ENCODE results near the gene CLCNKB.
"Not testable (repeated sequence)": the region's sequence is repeated elsewhere in the genome, so short reads cannot be mapped to it uniquely, and the experiment has no call there.

The CLCNKB gene

GRCh38 chr1:16053781-16054502 is 10.4 kb downstream of the CLCNKB start (continued):
- TF ChIP-seq PATZ1 (CRISPR knock-in tag; IDR thresholded peaks at IDR 0.05; ENCODE audit: borderline replicate concordance) (no peak), SNAI2 (CRISPR knock-in tag; IDR thresholded peaks at IDR 0.05) (no peak), TOX (CRISPR knock-in tag; IDR thresholded peaks at IDR 0.05; ENCODE audit: borderline replicate concordance) (no peak), ZNF70 (CRISPR knock-in tag; IDR thresholded peaks at IDR 0.05) (no peak), ISL1 (CRISPR knock-in tag; IDR thresholded peaks at IDR 0.05) (no peak), ARNTL (CRISPR knock-in tag; IDR thresholded peaks at IDR 0.05; ENCODE audit: borderline replicate concordance, low read depth) (no peak)

DNA sequence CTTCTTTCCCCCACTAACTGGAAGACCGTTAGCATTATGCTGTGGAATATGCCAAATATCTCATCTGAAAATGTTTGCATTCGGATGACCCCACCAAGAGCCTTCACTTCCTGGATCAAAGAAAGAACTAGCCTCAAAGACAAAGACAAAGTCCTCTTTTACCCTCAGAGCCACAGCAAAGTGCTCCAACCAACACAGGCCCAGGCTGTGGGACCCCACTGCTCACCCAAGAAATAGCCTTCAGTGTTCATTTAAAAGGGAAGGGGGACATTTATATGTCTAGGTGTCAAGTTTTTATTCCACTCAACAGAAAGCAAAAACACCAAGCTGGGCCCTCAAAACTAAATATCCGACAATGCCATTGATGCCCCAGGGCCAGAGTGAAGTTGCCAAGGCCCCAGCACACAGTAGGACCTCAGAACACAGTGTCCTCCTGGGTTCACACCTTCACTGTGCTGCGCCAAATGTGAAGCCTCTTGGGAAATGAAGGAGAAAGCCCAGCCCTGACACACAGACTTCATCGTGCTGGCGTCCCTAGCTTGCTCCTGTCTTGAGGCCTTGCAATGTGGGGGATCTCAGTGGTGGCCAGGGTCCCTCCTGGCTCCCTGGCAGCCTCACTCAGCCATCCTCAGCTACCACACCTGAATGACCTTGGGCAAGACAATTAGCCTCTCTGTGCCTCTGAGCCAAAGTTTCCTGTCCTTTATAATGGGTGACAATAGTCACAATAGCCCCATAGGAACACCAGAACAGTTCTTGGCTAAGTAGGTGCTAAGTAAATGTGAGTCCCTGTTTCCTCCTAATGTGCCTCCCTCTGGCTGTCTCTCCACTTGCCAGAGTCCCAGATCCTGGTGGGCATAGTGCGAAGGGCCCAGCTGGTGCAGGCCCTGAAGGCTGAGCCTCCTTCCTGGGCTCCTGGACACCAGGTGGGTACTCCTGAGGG is 11.3 kb downstream of the CLCNKB start:
- ATAC-seq: no peak

DNA sequence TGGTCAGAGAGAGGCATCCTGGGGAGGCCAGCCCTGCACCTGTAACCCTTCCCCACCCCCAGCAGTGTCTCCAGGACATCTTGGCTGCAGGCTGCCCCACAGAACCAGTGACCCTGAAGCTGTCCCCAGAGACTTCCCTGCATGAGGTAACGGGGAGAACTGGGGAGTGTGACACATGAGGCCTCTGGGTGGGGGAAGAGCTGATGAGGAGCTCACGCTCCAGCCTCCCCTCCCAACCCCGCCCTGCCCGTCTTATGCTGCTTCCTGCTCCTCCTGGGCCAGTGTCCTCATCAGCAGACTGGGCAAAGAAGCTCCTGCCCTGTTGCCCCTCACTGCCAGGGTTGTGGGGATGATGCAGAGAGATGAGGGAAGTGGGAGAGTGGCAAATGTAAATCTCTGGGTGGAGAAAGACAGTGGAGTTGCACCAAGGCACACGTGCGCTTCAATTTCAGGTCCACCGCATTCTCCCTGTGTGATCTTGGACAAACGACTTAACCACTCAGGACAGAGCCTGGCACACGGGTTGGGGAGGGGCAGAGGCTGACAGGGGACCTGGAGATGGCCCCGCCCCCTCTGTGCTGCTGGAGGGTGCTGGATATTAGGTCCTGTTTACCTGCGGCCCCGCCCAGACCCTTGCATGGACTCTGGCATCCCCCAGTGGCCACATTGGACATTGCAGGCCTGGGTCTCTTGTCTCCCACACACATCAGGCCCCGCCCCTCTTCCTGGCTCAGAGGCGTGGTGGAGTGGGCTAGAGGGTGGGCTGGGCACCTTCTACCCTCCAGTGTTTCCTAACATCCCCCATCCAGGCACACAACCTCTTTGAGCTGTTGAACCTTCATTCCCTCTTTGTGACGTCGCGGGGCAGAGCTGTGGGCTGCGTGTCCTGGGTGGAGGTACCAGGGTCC is 12.3 kb downstream of the CLCNKB start:
- no peak for TF ChIP-seq ZC3H10 (CRISPR knock-in tag; IDR thresholded peaks at IDR 0.05)
- no peak for TF ChIP-seq OSR1 (CRISPR knock-in tag; IDR thresholded peaks at IDR 0.05)
- TF ChIP-seq GLIS3 (CRISPR knock-in tag; IDR thresholded peaks at IDR 0.05): no peak
- TF ChIP-seq TCF4 (CRISPR knock-in tag; IDR thresholded peaks at IDR 0.05; ENCODE audit: borderline replicate concordance): no peak
- no peak for TF ChIP-seq CSDC2 (CRISPR knock-in tag; IDR thresholded peaks at IDR 0.05)
- TF ChIP-seq TOX (CRISPR knock-in tag; IDR thresholded peaks at IDR 0.05; ENCODE audit: borderline replicate concordance): no peak
- TF ChIP-seq PPARA (CRISPR knock-in tag; IDR thresholded peaks at IDR 0.05; ENCODE audit: borderline replicate concordance): no peak
- TF ChIP-seq, protein P1, sequence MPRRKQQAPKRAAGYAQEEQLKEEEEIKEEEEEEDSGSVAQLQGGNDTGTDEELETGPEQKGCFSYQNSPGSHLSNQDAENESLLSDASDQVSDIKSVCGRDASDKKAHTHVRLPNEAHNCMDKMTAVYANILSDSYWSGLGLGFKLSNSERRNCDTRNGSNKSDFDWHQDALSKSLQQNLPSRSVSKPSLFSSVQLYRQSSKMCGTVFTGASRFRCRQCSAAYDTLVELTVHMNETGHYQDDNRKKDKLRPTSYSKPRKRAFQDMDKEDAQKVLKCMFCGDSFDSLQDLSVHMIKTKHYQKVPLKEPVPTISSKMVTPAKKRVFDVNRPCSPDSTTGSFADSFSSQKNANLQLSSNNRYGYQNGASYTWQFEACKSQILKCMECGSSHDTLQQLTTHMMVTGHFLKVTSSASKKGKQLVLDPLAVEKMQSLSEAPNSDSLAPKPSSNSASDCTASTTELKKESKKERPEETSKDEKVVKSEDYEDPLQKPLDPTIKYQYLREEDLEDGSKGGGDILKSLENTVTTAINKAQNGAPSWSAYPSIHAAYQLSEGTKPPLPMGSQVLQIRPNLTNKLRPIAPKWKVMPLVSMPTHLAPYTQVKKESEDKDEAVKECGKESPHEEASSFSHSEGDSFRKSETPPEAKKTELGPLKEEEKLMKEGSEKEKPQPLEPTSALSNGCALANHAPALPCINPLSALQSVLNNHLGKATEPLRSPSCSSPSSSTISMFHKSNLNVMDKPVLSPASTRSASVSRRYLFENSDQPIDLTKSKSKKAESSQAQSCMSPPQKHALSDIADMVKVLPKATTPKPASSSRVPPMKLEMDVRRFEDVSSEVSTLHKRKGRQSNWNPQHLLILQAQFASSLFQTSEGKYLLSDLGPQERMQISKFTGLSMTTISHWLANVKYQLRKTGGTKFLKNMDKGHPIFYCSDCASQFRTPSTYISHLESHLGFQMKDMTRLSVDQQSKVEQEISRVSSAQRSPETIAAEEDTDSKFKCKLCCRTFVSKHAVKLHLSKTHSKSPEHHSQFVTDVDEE (CRISPR knock-in tag; IDR thresholded peaks at IDR 0.05): no peak
- no peak for TF ChIP-seq ZNF70 (CRISPR knock-in tag; IDR thresholded peaks at IDR 0.05)

More for the DNA sequence above, 11.3 kb downstream of the CLCNKB start:
- TF ChIP-seq CSDC2 (CRISPR knock-in tag; IDR thresholded peaks at IDR 0.05) (no peak), GLIS3 (CRISPR knock-in tag; IDR thresholded peaks at IDR 0.05) (no peak), ZFP30 (CRISPR knock-in tag; IDR thresholded peaks at IDR 0.05) (no peak), ESRRG (CRISPR knock-in tag; IDR thresholded peaks at IDR 0.05) (no peak)

GRCh38 chr1:16056521-16056912 is 12.9 kb downstream of the CLCNKB start:
- ATAC-seq: not testable (repeated sequence)

More for the DNA sequence above, 12.3 kb downstream of the CLCNKB start:
- ATAC-seq: peak; percentile 95

- not testable (repeated sequence) for ATAC-seq
These were observed 13.8 kb downstream of the CLCNKB start for GRCh38 chr1:16057314-16057915.

DNA sequence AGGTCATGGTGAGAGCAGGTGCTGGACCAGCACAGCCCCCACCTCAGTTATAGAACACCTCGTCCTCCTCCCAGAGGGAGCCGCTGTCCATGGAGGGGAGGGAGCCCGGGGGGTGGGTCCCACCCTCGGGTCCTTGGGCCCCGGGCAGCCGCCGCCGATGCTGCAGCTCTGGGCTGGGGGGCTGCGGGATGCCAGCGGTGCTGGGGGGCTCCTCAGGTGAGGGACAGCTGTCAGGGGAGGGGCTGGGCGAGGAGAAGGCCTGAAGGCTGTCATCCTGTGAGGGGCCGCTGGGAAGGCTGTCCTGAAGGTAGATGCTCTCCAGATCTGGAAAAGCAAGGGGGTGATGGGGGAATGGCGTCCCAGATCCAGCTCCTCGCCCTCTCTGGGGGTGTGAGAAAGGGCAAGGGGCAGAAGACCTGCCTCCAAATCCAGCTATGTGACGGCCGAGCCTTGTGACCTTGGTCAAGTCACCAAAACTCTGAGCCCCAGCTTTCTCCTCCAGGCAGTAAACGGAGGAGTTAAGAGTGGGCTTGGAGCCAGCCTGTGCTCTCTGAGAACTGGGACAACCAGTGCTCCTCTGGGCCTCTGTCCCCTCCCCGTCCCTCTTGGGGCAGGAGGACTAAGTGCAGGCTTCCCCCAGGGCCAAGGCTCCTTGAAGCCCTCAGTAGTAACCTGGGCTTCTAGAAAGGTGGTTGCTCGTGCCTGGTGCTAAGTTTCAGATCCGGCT is 15.0 kb downstream of the CLCNKB start:
- not testable (repeated sequence) for ATAC-seq
